K562 (cell line): ENCODE data around the gene DBH. TPM values are rescaled to one million over a fixed set of nuclear protein-coding genes. Genes with fewer than 3 reads are reported as not detected.

Experiments
- ATAC-seq: fragments of 200-7000 bp; cut with Tn5 transposase; 3 replicates; pipeline ENCODE4 v1.9.1; 2020; ENCODE audit warnings: moderate library complexity
- BruUV-seq: library from RNA; stranded (reverse); fragments of 400-500 nt; replicated peaks from 2 replicates; lab custom pipeline; 2021; lab: Mats Ljungman, UMichigan
- CTCF ChIA-PET: fragments of 300-600 bp; formaldehyde crosslinking; extraction: SDS; loops from one replicate; lab custom pipeline; 2021; ENCODE audit warnings: low intra/inter-chr PET ratio; lab: Yijun Ruan, JAX
- POLR2A ChIA-PET: fragments of 300-600, 350-650 bp; sonication (Branson Sonifier 250); formaldehyde crosslinking; extraction: SDS; loops from one replicate; lab custom pipeline; 2021; ENCODE audit warnings: antibody characterized with exemption, inconsistent platforms; lab: Yijun Ruan, JAX
- DNase-seq, 4 experiments: peaks; one replicate each; pipeline versions ENCODE4 v3.0.0 to v3.0.0-alpha.2; 2011 to 2018; ENCODE audit warnings: low spot score in 3 of 4, mixed read lengths in 3 of 4; ENCODE audit errors: extremely low read depth in 1 of 4
- FAIRE-seq: peaks from 2 replicates; lab custom pipeline; 2011; peaks lifted over from hg19 to GRCh38; lab: Jason Lieb, UNC
- H2AFZ ChIP-seq: 2 replicates; pipeline ENCODE4 v1.6.0; 2011; ENCODE audit warnings: low read depth, low read length, control low read depth, inconsistent platforms
- H3K27ac ChIP-seq: fragments of 200-600 bp; 3 replicates; pipeline ENCODE4 v1.8.0; 2011; ENCODE audit warnings: low read depth, mild to moderate bottlenecking, control low read depth, inconsistent platforms, low read length, moderate library complexity, mixed read lengths; ENCODE audit errors: extremely low read depth
- H3K27me3 ChIP-seq, 2 experiments: fragments of 300-600 bp in 1 of 2; 2 replicates in 1 of 2; 3 replicates in 1 of 2; pipeline versions ENCODE4 v1.6.0 to v1.8.0; 2011; ENCODE audit warnings: inconsistent platforms in 2 of 2, low read length in 2 of 2, mild to moderate bottlenecking in 1 of 2, mixed read lengths in 1 of 2, moderate library complexity in 1 of 2; ENCODE audit not compliant: control insufficient read depth in 2 of 2, insufficient read depth in 2 of 2
- H3K36me3 ChIP-seq: fragments of 300-600 bp; 3 replicates; pipeline ENCODE4 v1.8.0; 2011; ENCODE audit warnings: mild to moderate bottlenecking, low read length, inconsistent platforms; ENCODE audit not compliant: control insufficient read depth, insufficient read depth
- H3K4me1 ChIP-seq, 2 experiments: fragments of 200-600 bp in 1 of 2; replicated peaks in 1 of 2; 2 replicates in 1 of 2; 3 replicates in 1 of 2; pipeline versions ENCODE4 v1.5.1 to v1.8.0; 2011; ENCODE audit warnings: inconsistent platforms in 2 of 2, low read length in 2 of 2, mild to moderate bottlenecking in 1 of 2, mixed read lengths in 1 of 2, moderate library complexity in 1 of 2; ENCODE audit not compliant: control insufficient read depth in 2 of 2, insufficient read depth in 2 of 2
- H3K4me2 ChIP-seq: 2 replicates; pipeline ENCODE4 v1.6.1; 2011; ENCODE audit warnings: low read length, control low read depth, inconsistent platforms, mixed read lengths; ENCODE audit not compliant: insufficient read depth
- H3K4me3 ChIP-seq: fragments of 200-600 bp; sonication (generic), shearing (Covaris generic); 2 replicates; pipeline ENCODE4 v1.5.1; 2016; ENCODE audit warnings: control low read depth, inconsistent platforms
- H3K79me2 ChIP-seq: fragments of 200-600 bp; 3 replicates; pipeline ENCODE4 v1.8.0; 2011; ENCODE audit warnings: low read length, inconsistent platforms; ENCODE audit not compliant: control insufficient read depth, insufficient read depth
- H3K9ac ChIP-seq, 2 experiments: 2 replicates each; pipeline versions ENCODE4 v1.6.0 to v1.6.1; 2011; ENCODE audit warnings: low read depth in 2 of 2, low read length in 2 of 2, control low read depth in 1 of 2, inconsistent platforms in 1 of 2, mild to moderate bottlenecking in 1 of 2, mixed read lengths in 1 of 2; ENCODE audit not compliant: insufficient read depth in 1 of 2
- H3K9me1 ChIP-seq: one replicate; pipeline ENCODE4 v1.6.0; 2011; ENCODE audit warnings: inconsistent platforms, mild to moderate bottlenecking, low read length, moderate library complexity; ENCODE audit not compliant: control insufficient read depth, insufficient read depth
- H3K9me3 ChIP-seq: replicated peaks from 2 replicates; pipeline ENCODE4 v1.5.1; 2011; ENCODE audit warnings: low read depth, low read length, inconsistent platforms; ENCODE audit not compliant: control insufficient read depth, insufficient read depth
- H4K20me1 ChIP-seq: replicated peaks from 2 replicates; pipeline ENCODE4 v1.6.1; 2011; ENCODE audit warnings: low read length, inconsistent platforms, mixed read lengths; ENCODE audit not compliant: control insufficient read depth, insufficient read depth
- JUN ChIP-seq, 2 experiments: sonication (generic) in 1 of 2; formaldehyde crosslinking in 1 of 2; IDR thresholded peaks; 2 replicates each; pipeline versions ENCODE4 v1.6.1 to v1.8.0; 2012 to 2022; ENCODE audit warnings: borderline replicate concordance in 2 of 2, mild to moderate bottlenecking in 2 of 2, improper control_type of control experiment in 1 of 2, low read depth in 1 of 2, low read length in 1 of 2, missing genetic modification reagents in 1 of 2
- KLF13 ChIP-seq: fragments of 450-650 bp; IDR thresholded peaks from 2 replicates; pipeline ENCODE4 v1.6.1; 2016; ENCODE audit warnings: missing genetic modification characterization, low read depth, mild to moderate bottlenecking, missing compliant biosample characterization, moderate library complexity, borderline replicate concordance
- MNT ChIP-seq, 2 experiments: fragments of 450-650 bp; conservative IDR thresholded peaks; 2 replicates each; pipeline ENCODE4 v1.6.1; 2017; ENCODE audit warnings: mild to moderate bottlenecking in 2 of 2, moderate library complexity in 2 of 2
- NFE2 ChIP-seq: IDR thresholded peaks from 2 replicates; pipeline ENCODE4 v1.6.1; 2014; ENCODE audit warnings: antibody characterized with exemption, low read depth
- NFIX ChIP-seq: fragments of 250-450 bp; sonication (Bioruptor Pico); IDR thresholded peaks from 2 replicates; pipeline ENCODE4 v1.4.0; 2020; ENCODE audit warnings: low read depth, mild to moderate bottlenecking, moderate library complexity
- NFYB ChIP-seq: IDR thresholded peaks from 2 replicates; pipeline ENCODE4 v1.6.1; 2011; ENCODE audit warnings: mild to moderate bottlenecking, moderate library complexity; ENCODE audit not compliant: insufficient read length; ENCODE audit errors: extremely low read depth
- NR0B1 ChIP-seq: fragments of 450-650 bp; IDR thresholded peaks from one replicate; pipeline ENCODE4 v1.6.1; 2018; ENCODE audit warnings: mild to moderate bottlenecking, moderate library complexity; ENCODE audit not compliant: partially characterized antibody
- RBM39 ChIP-seq: fragments of 200-400 bp; formaldehyde crosslinking; optimal IDR thresholded peaks from 2 replicates; pipeline ENCODE3; 2018; ENCODE audit warnings: low read depth, low read length
- TRIM25 ChIP-seq: fragments of 450-650 bp; IDR thresholded peaks from 2 replicates; pipeline ENCODE4 v1.7.0; 2016; ENCODE audit warnings: borderline replicate concordance
- WGBS: fragments of 100-300 bp; shearing (Covaris generic); methylation state at CpG from one replicate; pipeline ENCODE4 v1.1.6; 2016; ENCODE audit warnings: low coverage, mixed read lengths; ENCODE audit not compliant: insufficient coverage; ENCODE audit errors: missing lambda C conversion rate; 5-methylcytosine and 5-hydroxymethylcytosine counted together
- in situ Hi-C: fragments of 300-500 bp; cut with MboI; formaldehyde crosslinking; loops from 4 replicates; pipeline ENCODE4 v1.15.0; 2018; ENCODE audit warnings: inconsistent platforms, mixed read lengths
- intact Hi-C: fragments of 100-400 bp; cut with micrococcal nuclease; formaldehyde crosslinking; loops from 2 replicates; pipeline ENCODE4 v1.14.2; 2022
- polyA plus RNA-seq, 8 experiments: library from polyadenylated mRNA; depleted of rRNA in 4 of 8; stranded (reverse) in 5 of 8; unstranded in 3 of 8; fragments of >200 nt; fragmentation: Nextera tagmentation in 2 of 8; fragmentation: Illumina TruSeq in 1 of 8; extraction: Ambion mirVana in 2 of 8; extraction: Trizol in 1 of 8; gene quantifications; 2 replicates each; pipeline versions ENCODE4 v1.2.1 to v1.2.3, GENCODE V29; 2011 to 2014; ENCODE audit warnings: inconsistent platforms in 1 of 8, missing spikeins in 1 of 8
- total RNA-seq, 7 experiments: library from RNA; depleted of rRNA in 6 of 7; stranded (reverse); fragments of >200 nt in 6 of 7; fragmentation: Illumina TruSeq in 2 of 7; extraction: Trizol in 2 of 7; gene quantifications; 2 replicates each; pipeline versions ENCODE4 v1.2.1 to v1.2.3, GENCODE V29; 2011 to 2021; ENCODE audit warnings: low replicate concordance in 1 of 7
- TF ChIP-seq, protein P1 (sequence below): fragments of 250-450 bp; sonication (Bioruptor Pico); IDR thresholded peaks from 2 replicates; pipeline ENCODE4 v1.5.0; 2020; ENCODE audit warnings: mild to moderate bottlenecking, borderline replicate concordance
- TF ChIP-seq, protein P2 (sequence below): fragments of 250-450 bp; sonication (Bioruptor Pico); IDR thresholded peaks from 2 replicates; pipeline ENCODE4 v1.5.0; 2021; ENCODE audit warnings: mild to moderate bottlenecking, borderline replicate concordance

Gene DBH
- total and polyA plus RNA-seq, 9 of the 15 experiments (the other 6 are each of a cell fraction or from before 2014, with no cell fraction given) = not detected

GRCh38 chr9:133587051-133587450 lies 49.1 kb upstream of the DBH start:
- H3K4me3 ChIP-seq = no peak overlapping the region
- H4K20me1 ChIP-seq = no peaks in the 10 kb centered on the region; the same call in none of the 2 replicates
- H3K9me3 ChIP-seq = peaks cover 4% of the 10 kb centered on the region
- ChIA-PET POLR2A (interaction anchor here (0.7 kb wide), 1 partner anchor 49 kb away, joined by 4 read pairs; the partner anchor contains the start of gene DBH), CTCF (no interaction called here)
- DNase-seq (no peak), FAIRE-seq (no peak), ATAC-seq (no peak)
- H3K9me1 ChIP-seq = no peaks in the 10 kb centered on the region
- no peaks in the 10 kb centered on the region for H3K79me2 ChIP-seq
- no peak overlapping the region for H2AFZ ChIP-seq
- intact Hi-C loops = no loop called here
- H3K4me2 ChIP-seq = no peak overlapping the region
- H3K27me3 ChIP-seq = peaks cover 13 to 65% of the 10 kb centered on the region in 2 experiments; a peak in 4 of 5 replicates
- H3K27ac ChIP-seq = no peak overlapping the region
- no peak overlapping the region for H3K9ac ChIP-seq
- peaks cover 0 to 6% of the 10 kb centered on the region in 2 experiments; a peak in 2 of 5 replicates for H3K4me1 ChIP-seq
- in situ Hi-C loops = no loop called here
- no TSS peak for BruUV-seq
- WGBS = 5% methylated on average over 8 of the region's 8 CpGs
- H3K36me3 ChIP-seq = no peaks in the 10 kb centered on the region
- TF ChIP-seq TRIM25 (no peak), KLF13 (tag) (no peak), NFIX (CRISPR knock-in tag) (no peak), JUN (IDR thresholded peaks at IDR 0.05; ENCODE audit: borderline replicate concordance, low read depth, low read length) (no peak), JUN (CRISPR knock-in tag; IDR thresholded peaks at IDR 0.05; ENCODE audit: borderline replicate concordance) (no peak), NFYB (no peak), RBM39 (no peak), NR0B1 (no peak), NFE2 (no peak), MNT (conservative IDR thresholded peaks at IDR 0.05) (no peak)
- TF ChIP-seq, protein P1, sequence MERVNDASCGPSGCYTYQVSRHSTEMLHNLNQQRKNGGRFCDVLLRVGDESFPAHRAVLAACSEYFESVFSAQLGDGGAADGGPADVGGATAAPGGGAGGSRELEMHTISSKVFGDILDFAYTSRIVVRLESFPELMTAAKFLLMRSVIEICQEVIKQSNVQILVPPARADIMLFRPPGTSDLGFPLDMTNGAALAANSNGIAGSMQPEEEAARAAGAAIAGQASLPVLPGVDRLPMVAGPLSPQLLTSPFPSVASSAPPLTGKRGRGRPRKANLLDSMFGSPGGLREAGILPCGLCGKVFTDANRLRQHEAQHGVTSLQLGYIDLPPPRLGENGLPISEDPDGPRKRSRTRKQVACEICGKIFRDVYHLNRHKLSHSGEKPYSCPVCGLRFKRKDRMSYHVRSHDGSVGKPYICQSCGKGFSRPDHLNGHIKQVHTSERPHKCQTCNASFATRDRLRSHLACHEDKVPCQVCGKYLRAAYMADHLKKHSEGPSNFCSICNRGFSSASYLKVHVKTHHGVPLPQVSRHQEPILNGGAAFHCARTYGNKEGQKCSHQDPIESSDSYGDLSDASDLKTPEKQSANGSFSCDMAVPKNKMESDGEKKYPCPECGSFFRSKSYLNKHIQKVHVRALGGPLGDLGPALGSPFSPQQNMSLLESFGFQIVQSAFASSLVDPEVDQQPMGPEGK (CRISPR knock-in tag) = no peak
- TF ChIP-seq, protein P2, sequence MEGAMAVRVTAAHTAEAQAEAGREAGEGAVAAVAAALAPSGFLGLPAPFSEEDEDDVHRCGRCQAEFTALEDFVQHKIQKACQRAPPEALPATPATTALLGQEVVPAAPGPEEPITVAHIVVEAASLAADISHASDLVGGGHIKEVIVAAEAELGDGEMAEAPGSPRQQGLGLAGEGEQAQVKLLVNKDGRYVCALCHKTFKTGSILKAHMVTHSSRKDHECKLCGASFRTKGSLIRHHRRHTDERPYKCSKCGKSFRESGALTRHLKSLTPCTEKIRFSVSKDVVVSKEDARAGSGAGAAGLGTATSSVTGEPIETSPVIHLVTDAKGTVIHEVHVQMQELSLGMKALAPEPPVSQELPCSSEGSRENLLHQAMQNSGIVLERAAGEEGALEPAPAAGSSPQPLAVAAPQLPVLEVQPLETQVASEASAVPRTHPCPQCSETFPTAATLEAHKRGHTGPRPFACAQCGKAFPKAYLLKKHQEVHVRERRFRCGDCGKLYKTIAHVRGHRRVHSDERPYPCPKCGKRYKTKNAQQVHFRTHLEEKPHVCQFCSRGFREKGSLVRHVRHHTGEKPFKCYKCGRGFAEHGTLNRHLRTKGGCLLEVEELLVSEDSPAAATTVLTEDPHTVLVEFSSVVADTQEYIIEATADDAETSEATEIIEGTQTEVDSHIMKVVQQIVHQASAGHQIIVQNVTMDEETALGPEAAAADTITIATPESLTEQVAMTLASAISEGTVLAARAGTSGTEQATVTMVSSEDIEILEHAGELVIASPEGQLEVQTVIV = no peak
